KMS-11 (cell line): ENCODE measurements around the gene MGAT4A.

Experiments used
- H2AFZ ChIP-seq: fragments of 200-600 bp; sonication (generic); 2 replicates; pipeline ENCODE4 v1.6.1; 2016; ENCODE audit warnings: antibody characterized with exemption, mixed run types, low read depth
- H3K27ac ChIP-seq: fragments of 200-600 bp; sonication (generic); 2 replicates; pipeline ENCODE4 v1.6.1; 2016; ENCODE audit warnings: mild to moderate bottlenecking, mixed run types
- H3K27me3 ChIP-seq: fragments of 200-600 bp; sonication (generic); 2 replicates; pipeline ENCODE4 v1.6.1; 2017; ENCODE audit warnings: mild to moderate bottlenecking, low read depth, mixed run types, moderate library complexity; ENCODE audit not compliant: insufficient read depth
- H3K36me3 ChIP-seq: fragments of 200-600 bp; sonication (generic); 2 replicates; pipeline ENCODE4 v1.6.1; 2017; ENCODE audit warnings: mild to moderate bottlenecking, mixed run types; ENCODE audit not compliant: insufficient read depth
- H3K4me1 ChIP-seq: fragments of 200-600 bp; sonication (generic); 2 replicates; pipeline ENCODE4 v1.6.1; 2016; ENCODE audit warnings: mild to moderate bottlenecking, low read depth, mixed run types; ENCODE audit not compliant: poor library complexity, severe bottlenecking
- H3K4me2 ChIP-seq: fragments of 200-600 bp; sonication (generic); 2 replicates; pipeline ENCODE4 v1.7.0; 2016; ENCODE audit warnings: mild to moderate bottlenecking, mixed run types
- H3K4me3 ChIP-seq: fragments of 200-600 bp; sonication (generic); IDR thresholded peaks from 2 replicates; pipeline ENCODE4 v1.6.1; 2017; ENCODE audit warnings: low read depth, low read length, mixed read lengths; ENCODE audit not compliant: insufficient read depth
- H3K79me2 ChIP-seq: fragments of 200-600 bp; sonication (generic); 2 replicates; pipeline ENCODE4 v1.6.1; 2016; ENCODE audit warnings: low read depth, mixed run types; ENCODE audit not compliant: insufficient read depth
- H3K9ac ChIP-seq: fragments of 200-600 bp; sonication (generic); 2 replicates; pipeline ENCODE4 v1.6.1; 2016; ENCODE audit warnings: mild to moderate bottlenecking, mixed run types
- H4K20me1 ChIP-seq: fragments of 200-600 bp; sonication (generic); 2 replicates; pipeline ENCODE4 v1.6.1; 2016; ENCODE audit warnings: mild to moderate bottlenecking, mixed run types; ENCODE audit not compliant: insufficient read depth
- TF ChIP-seq, protein P1 (sequence below): fragments of 200-600 bp; sonication (generic); conservative IDR thresholded peaks from 2 replicates; pipeline ENCODE4 v1.6.1; 2017; ENCODE audit warnings: low read depth, mild to moderate bottlenecking, antibody characterized with exemption, low read length, moderate library complexity, mixed read lengths

Gene MGAT4A

GRCh38 chr2:98586551-98587140 lies 144.3 kb downstream of the MGAT4A start:
- Histone ChIP-seq H3K4me1 (no peaks in the 10 kb centered on the region), H3K79me2 (no peaks in the 10 kb centered on the region), H3K36me3 (no peaks in the 10 kb centered on the region), H2AFZ (no peak overlapping the region), H3K9ac (no peak overlapping the region), H4K20me1 (no peaks in the 10 kb centered on the region), H3K4me2 (no peak overlapping the region), H3K4me3 (no peak overlapping the region), H3K27ac (no peak overlapping the region), H3K27me3 (no peaks in the 10 kb centered on the region)
- TF ChIP-seq, protein P1, sequence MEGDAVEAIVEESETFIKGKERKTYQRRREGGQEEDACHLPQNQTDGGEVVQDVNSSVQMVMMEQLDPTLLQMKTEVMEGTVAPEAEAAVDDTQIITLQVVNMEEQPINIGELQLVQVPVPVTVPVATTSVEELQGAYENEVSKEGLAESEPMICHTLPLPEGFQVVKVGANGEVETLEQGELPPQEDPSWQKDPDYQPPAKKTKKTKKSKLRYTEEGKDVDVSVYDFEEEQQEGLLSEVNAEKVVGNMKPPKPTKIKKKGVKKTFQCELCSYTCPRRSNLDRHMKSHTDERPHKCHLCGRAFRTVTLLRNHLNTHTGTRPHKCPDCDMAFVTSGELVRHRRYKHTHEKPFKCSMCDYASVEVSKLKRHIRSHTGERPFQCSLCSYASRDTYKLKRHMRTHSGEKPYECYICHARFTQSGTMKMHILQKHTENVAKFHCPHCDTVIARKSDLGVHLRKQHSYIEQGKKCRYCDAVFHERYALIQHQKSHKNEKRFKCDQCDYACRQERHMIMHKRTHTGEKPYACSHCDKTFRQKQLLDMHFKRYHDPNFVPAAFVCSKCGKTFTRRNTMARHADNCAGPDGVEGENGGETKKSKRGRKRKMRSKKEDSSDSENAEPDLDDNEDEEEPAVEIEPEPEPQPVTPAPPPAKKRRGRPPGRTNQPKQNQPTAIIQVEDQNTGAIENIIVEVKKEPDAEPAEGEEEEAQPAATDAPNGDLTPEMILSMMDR, result no peak

- Histone ChIP-seq H4K20me1 (no peaks in the 10 kb centered on the region), H3K9ac (no peak overlapping the region), H3K4me1 (no peaks in the 10 kb centered on the region), H3K27me3 (no peaks in the 10 kb centered on the region), H3K79me2 (no peaks in the 10 kb centered on the region), H3K36me3 (no peaks in the 10 kb centered on the region), H2AFZ (no peak overlapping the region), H3K4me3 (no peak overlapping the region), H3K4me2 (no peak overlapping the region), H3K27ac (no peak overlapping the region)
- TF ChIP-seq, protein P1, result no peak
Observed at GRCh38 chr2:98585386-98585785, 145.5 kb downstream of the MGAT4A start.

GRCh38 chr2:98583816-98584618 lies 146.9 kb downstream of the MGAT4A start:
- Histone ChIP-seq H4K20me1 (no peaks in the 10 kb centered on the region), H3K4me3 (no peak overlapping the region), H3K4me1 (no peaks in the 10 kb centered on the region), H2AFZ (no peak overlapping the region), H3K9ac (no peak overlapping the region), H3K4me2 (no peak overlapping the region), H3K36me3 (no peaks in the 10 kb centered on the region), H3K79me2 (no peaks in the 10 kb centered on the region), H3K27me3 (no peaks in the 10 kb centered on the region), H3K27ac (no peak overlapping the region)
- TF ChIP-seq, protein P1, result no peak

- no peaks in the 10 kb centered on the region for H3K27me3 ChIP-seq
- no peaks in the 10 kb centered on the region for H3K79me2 ChIP-seq
- H3K4me3 ChIP-seq, result no peak overlapping the region
- H3K4me2 ChIP-seq, result no peak overlapping the region
- no peak overlapping the region for H2AFZ ChIP-seq
- H3K9ac ChIP-seq, result no peak overlapping the region
- no peaks in the 10 kb centered on the region for H3K36me3 ChIP-seq
- no peaks in the 10 kb centered on the region for H4K20me1 ChIP-seq
- H3K4me1 ChIP-seq, result no peaks in the 10 kb centered on the region
- no peak overlapping the region for H3K27ac ChIP-seq
- TF ChIP-seq, protein P1, result no peak
Observed at GRCh38 chr2:98583276-98583675, 147.7 kb downstream of the MGAT4A start.
